ENCODE measurements around the gene KLHL29.

- TF ChIP-seq, protein P1, sequence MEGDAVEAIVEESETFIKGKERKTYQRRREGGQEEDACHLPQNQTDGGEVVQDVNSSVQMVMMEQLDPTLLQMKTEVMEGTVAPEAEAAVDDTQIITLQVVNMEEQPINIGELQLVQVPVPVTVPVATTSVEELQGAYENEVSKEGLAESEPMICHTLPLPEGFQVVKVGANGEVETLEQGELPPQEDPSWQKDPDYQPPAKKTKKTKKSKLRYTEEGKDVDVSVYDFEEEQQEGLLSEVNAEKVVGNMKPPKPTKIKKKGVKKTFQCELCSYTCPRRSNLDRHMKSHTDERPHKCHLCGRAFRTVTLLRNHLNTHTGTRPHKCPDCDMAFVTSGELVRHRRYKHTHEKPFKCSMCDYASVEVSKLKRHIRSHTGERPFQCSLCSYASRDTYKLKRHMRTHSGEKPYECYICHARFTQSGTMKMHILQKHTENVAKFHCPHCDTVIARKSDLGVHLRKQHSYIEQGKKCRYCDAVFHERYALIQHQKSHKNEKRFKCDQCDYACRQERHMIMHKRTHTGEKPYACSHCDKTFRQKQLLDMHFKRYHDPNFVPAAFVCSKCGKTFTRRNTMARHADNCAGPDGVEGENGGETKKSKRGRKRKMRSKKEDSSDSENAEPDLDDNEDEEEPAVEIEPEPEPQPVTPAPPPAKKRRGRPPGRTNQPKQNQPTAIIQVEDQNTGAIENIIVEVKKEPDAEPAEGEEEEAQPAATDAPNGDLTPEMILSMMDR (IDR thresholded peaks at IDR 0.05), result no peak
- TF ChIP-seq POLR2A (IDR thresholded peaks at IDR 0.05) (no peak), EP300 (IDR thresholded peaks at IDR 0.05) (no peak)
Observed at GRCh38 chr2:23385748-23386338, 864 bp downstream of the KLHL29 start.

Data from tibial nerve (tissue), 4 donors.